Activated CD4-positive, alpha-beta T cell treated with anti-CD3 and anti-CD28 coated beads, Interleukin-2, amount 10 ng/mL, durations not matched to agents 24 days and 14 days (primary cell): ENCODE results near the gene ALDH3B1. TPM values are rescaled to one million over a fixed set of nuclear protein-coding genes. Genes with fewer than 3 reads are reported as not detected.

ENCODE experiments used
- DNase-seq: peaks from one replicate; pipeline ENCODE4 v3.0.0; 2022
- H3K27ac Mint-ChIP-seq: one replicate; pipeline ENCODE4 v1.8.0; 2022; ENCODE audit warnings: mild to moderate bottlenecking, mixed read lengths
- H3K27me3 Mint-ChIP-seq: one replicate; pipeline ENCODE4 v1.8.0; 2022; ENCODE audit warnings: mixed read lengths
- H3K36me3 Mint-ChIP-seq: one replicate; pipeline ENCODE4 v1.8.0; 2022; ENCODE audit warnings: low read depth, mild to moderate bottlenecking, mixed read lengths
- H3K4me1 Mint-ChIP-seq: one replicate; pipeline ENCODE4 v1.8.0; 2021; ENCODE audit warnings: mixed read lengths
- H3K4me3 Mint-ChIP-seq: one replicate; pipeline ENCODE4 v1.8.0; 2022; ENCODE audit warnings: mild to moderate bottlenecking, moderate library complexity, mixed read lengths
- H3K9me3 Mint-ChIP-seq: one replicate; pipeline ENCODE4 v1.8.0; 2021; ENCODE audit warnings: mixed read lengths
- intact Hi-C: fragments of 100-400 bp; cut with micrococcal nuclease; formaldehyde crosslinking; loops from one replicate; pipeline ENCODE4 v1.15.1; 2023
- total RNA-seq: library from RNA; stranded (reverse); gene quantifications from 2 replicates; pipeline ENCODE4 v1.2.3, GENCODE V29; 2022

Gene ALDH3B1
- total RNA-seq, 1 donor from 2014 or later: not detected

DNA sequence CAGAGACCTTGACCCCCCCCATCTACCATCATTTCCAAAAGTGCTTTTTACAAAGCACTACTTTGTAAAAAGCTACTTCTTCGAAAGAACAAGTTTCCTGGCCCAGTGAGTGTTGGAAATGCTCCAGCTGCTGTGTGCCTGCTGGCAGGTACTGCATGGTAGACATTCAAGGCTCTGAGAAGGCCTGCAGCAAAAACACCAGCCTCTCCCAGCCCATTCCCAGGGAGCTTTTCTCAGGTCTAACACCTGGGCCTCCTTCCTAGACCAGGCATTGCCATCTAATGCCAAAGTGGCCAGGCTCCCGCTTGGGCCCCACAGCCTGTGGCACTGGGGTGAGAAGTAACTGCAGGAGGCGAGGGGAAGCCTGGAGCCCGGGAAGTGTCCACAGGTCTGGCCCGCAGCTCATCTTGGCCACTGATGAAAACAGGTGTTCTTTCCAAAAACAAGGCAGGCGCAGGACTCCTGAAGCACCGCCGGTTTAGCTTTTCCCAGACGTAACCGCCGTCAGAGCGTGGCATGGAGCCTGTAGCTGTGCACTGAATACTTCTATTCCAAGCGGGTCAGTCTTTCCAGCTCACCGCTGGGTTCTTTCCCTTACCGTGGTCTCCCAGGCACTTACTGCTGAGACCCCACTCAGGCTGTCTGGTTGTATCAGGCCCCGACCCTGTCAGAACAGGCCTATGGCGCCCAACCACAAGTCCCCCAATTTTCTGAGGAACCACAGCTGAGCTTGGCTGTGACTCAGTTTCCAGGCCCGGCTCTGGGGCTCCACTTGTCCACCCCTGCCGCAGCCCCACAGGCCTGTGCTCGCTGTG is 27.5 kb downstream of the ALDH3B1 start:
- Mint-ChIP-seq H3K27me3 (no peaks in the 10 kb centered on the region), H3K4me3 (peak overlapping the region; percentile 54), H3K9me3 (no peaks in the 10 kb centered on the region), H3K4me1 (peaks cover 21% of the 10 kb centered on the region), H3K27ac (peak overlapping the region; percentile 89), H3K36me3 (peaks cover 4% of the 10 kb centered on the region)
- no peak for DNase-seq
- intact Hi-C loops: loop anchor here (10.0 kb wide), 2 partner anchors 177 to 763 kb away; partner anchors contain the start of gene KMT5B

DNA sequence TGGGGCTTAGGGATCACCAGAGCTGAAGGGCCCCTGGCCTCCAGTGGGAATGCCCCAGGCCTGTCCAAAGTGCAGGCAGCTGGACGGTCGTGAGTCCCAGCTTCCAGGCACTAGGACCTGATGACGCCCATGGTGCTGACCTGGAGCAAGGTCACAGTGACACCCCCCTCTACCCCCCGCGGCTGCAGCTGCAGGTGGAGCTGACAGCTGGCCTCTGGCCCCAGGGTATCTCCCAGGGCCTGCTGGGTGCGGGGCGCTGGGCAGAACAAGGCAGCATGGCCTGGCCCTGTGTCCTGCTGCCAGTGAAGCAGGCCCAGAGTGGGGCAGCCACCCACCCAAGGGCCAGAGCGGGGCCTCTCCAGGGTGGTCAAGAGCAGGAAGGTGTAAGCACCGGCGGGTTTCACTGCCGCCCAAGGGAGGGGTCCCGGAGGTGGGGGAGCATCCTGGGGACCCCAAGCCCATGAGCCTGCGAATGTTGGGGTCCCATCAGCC is 28.1 kb downstream of the ALDH3B1 start:
- H3K27ac Mint-ChIP-seq: peak overlapping the region; percentile 87
- peak overlapping the region; percentile 92 for H3K4me3 Mint-ChIP-seq
- peaks cover 21% of the 10 kb centered on the region for H3K4me1 Mint-ChIP-seq
- H3K9me3 Mint-ChIP-seq: no peaks in the 10 kb centered on the region
- intact Hi-C loops: loop anchor here (10.0 kb wide), 2 partner anchors 177 to 763 kb away; partner anchors contain the start of gene KMT5B
- no peak for DNase-seq
- no peaks in the 10 kb centered on the region for H3K27me3 Mint-ChIP-seq
- peaks cover 4% of the 10 kb centered on the region for H3K36me3 Mint-ChIP-seq

DNA sequence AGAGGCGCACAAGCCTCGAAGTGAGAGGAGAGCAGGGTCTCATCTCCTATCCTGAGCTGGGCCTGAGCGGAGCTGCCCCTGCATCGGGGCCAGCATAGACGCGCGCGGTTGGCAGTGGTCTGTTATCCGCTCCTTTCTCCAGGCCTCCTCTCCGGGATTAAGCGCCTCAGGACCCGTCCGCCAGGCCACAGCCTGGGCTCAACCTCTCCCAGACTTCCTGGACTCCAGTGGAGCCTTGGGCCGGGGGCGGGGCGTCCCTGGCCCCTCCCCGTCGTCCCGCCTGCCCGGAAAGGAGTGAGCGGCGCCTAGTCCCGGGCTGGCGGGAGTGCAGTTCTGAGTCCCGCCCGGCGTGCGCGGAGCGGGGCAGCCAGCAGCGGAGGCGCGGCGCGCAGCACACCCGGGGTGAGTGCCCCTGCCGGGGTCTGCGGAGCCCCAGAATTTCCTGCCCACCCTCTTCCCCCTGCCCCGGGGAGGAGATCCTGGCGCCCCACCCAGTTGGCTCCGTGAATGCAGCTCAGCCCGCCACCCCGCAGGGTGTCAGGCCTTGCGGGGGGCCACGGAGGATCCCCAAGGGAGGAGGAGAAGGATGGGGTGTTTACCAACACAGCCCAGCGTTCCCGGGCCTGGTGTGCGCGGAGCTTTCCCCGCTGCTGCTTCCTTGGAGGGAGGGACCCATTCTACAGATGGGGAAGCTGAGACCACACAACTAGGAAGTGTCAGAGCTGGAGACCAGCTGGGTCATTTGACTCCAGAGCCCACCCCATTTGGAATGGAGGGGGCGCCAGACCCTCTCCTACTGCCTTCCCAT is 28.8 kb downstream of the ALDH3B1 start, which contains the start of gene TCIRG1:
Gene TCIRG1 (plus strand): TSS at position 308 of the 808 bp plus-strand sequence. CDS start 2,247 bp downstream, outside the sequence.
- H3K27me3 Mint-ChIP-seq: no peaks in the 10 kb centered on the region
- H3K4me3 Mint-ChIP-seq: peak within 1 kb of the TSS; percentile 92
- H3K9me3 Mint-ChIP-seq: no peaks in the 10 kb centered on the region
- DNase-seq: peak; percentile 89
- intact Hi-C loops: loop anchor here (10.0 kb wide), 2 partner anchors 176 to 764 kb away; partner anchors contain the start of gene KMT5B
- H3K36me3 Mint-ChIP-seq: peaks cover 1% of the 10 kb centered on the region
- H3K27ac Mint-ChIP-seq: peak within 1 kb of the TSS; percentile 93
- peaks cover 21% of the 10 kb centered on the region for H3K4me1 Mint-ChIP-seq

DNA sequence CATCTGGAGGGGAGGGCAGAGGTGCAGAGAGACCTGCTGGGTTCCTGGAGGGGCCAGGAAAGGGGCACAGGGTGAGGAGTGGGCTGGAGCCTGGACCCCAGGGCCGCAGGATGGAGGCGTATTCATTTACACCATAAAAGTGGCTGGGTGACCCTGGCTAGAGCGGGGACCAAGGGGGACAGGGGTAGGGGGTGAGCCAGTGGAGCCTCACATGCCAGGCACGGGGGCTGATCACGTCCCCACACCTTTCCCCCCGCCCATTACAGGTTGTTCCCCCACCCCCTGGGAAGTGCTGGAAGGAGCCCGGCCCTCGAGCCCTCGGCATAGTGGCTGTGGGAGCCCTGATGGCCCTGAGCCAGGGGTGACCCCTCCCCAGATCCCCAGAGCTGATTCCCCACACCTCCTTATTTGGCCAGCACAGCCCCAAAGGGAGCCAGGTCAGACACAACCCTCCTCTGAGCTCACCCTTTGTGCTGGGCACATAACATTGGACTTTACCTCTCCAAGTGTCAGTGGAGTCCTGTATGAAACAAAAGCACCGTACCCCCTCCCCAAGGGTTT is 29.5 kb downstream of the ALDH3B1 start:
- peak; percentile 67 for DNase-seq

DNA sequence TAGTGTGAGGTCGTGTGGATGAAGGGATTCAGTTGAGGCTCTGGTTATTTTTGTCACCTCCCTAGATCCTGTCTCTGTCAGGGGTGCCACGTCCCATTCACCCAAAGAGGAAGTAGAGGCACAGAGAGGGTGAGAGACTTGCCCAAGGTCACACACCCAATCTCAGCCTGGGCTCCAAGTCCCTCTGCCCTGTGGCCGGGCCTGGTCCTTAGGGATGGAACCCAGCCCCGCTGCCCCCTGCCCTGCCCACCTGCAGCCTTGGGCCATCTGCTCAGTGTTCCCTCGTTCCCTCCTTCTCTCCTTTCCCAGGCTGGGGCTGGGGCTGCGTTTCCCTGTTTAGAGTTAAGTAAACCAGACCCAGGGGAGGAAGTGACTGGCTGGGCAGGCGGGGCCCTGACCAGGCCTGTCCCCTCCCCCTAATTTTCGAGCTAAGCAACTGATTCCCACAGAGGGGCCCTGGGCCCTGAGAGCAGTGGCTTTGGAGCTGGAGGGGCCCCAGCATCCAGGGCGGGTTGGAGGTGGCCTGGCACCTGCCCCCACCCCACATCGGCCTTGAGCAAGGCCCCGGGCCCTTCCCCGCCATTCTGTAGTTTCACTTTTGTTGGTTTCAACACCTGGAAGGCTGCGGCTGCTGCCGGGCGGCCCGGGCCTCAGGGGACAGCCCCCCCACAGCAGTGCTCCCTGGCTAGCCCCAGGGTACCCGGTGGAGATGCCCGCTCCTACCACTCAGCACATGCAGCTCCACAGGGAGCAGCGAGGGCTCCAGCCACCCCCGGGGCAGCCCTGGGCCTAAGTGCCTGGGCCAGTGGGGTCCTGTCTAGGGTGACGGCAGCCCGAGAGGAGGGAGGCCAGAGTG is 30.2 kb downstream of the ALDH3B1 start:
- Mint-ChIP-seq H3K36me3 (peaks cover 6% of the 10 kb centered on the region), H3K9me3 (no peaks in the 10 kb centered on the region), H3K27me3 (no peaks in the 10 kb centered on the region), H3K4me1 (peaks cover 20% of the 10 kb centered on the region), H3K4me3 (peak overlapping the region; percentile 92), H3K27ac (peak overlapping the region; percentile 93)
- intact Hi-C loops: loop anchor here (1.0 kb wide), 1 partner anchor 10 kb away; the partner anchor contains the start of gene NDUFS8
- DNase-seq: peak; percentile 88

More for the DNA sequence above, 29.5 kb downstream of the ALDH3B1 start:
- Mint-ChIP-seq H3K36me3 (peaks cover 4% of the 10 kb centered on the region), H3K27ac (peak overlapping the region; percentile 93), H3K4me1 (peaks cover 21% of the 10 kb centered on the region), H3K27me3 (no peaks in the 10 kb centered on the region), H3K4me3 (peak overlapping the region; percentile 92), H3K9me3 (no peaks in the 10 kb centered on the region)
- intact Hi-C loops: loop anchor here (1.0 to 10.0 kb wide), 3 partner anchors 9 to 765 kb away; partner anchors contain the start of genes KMT5B and NDUFS8

DNA sequence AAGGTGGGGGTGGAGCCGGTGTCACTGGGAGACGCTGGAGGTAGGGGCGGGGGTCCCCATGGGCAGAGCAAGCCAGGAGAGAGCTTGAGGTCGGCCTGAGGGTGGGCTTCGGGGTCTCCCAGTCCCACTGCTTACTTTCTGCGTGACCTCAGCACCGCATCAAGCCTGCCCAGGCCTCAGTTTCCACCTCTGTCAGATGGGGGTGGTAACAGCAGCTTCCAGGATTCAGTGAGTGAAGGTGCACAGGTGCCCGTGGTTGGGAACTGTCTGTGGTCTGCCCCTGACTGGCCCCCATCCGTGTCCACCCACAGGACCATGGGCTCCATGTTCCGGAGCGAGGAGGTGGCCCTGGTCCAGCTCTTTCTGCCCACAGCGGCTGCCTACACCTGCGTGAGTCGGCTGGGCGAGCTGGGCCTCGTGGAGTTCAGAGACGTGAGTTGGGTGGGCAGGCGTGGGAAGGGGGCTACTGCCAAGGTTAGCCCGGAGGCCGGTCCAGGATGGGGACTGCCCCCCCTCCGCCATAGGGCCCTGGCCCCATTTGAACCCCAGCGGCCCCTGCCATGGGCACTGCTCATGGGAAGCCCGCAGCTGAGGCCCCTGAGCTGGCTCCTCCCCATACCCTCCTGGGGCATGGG is 30.9 kb downstream of the ALDH3B1 start:
- intact Hi-C loops: loop anchor here (1.0 kb wide), 1 partner anchor 11 kb away; the partner anchor contains the start of gene NDUFS8
- no peaks in the 10 kb centered on the region for H3K27me3 Mint-ChIP-seq
- no peaks in the 10 kb centered on the region for H3K9me3 Mint-ChIP-seq
- peaks cover 10% of the 10 kb centered on the region for H3K36me3 Mint-ChIP-seq
- peak overlapping the region; percentile 93 for H3K27ac Mint-ChIP-seq
- H3K4me1 Mint-ChIP-seq: peaks cover 19% of the 10 kb centered on the region
- peak overlapping the region; percentile 92 for H3K4me3 Mint-ChIP-seq
- no peak for DNase-seq

DNA sequence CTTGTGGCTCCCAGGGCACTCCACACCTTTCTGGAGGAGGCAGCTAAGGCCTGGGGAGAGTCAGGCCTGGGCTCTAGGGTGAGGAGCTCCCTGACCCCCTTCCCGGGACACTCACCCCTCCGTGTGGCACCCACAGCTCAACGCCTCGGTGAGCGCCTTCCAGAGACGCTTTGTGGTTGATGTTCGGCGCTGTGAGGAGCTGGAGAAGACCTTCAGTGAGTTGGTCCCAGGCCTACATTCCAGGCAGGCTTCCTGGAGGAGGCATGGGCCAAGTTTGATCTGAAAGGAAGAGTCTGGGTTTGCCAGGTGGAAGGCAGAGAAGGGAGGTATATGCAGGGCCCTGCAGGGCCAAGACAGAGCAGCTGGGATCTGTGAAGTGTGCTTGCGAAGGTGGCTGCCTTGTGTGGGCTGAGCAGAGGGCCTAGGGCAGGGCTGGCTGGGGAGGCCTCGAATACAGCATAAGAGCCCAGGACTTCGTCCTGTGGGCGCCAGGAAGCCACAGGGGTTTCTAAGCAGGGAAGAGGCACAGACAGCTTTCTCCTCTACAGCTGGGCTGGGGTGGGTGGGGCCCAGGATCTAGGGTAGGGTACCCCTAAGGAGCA is 31.6 kb downstream of the ALDH3B1 start:
- Mint-ChIP-seq H3K9me3 (no peaks in the 10 kb centered on the region), H3K4me1 (peaks cover 17% of the 10 kb centered on the region), H3K36me3 (peaks cover 11% of the 10 kb centered on the region), H3K27ac (no peak overlapping the region), H3K4me3 (peak overlapping the region; percentile 7), H3K27me3 (no peaks in the 10 kb centered on the region)
- no peak for DNase-seq
- intact Hi-C loops: no loop called here

DNA sequence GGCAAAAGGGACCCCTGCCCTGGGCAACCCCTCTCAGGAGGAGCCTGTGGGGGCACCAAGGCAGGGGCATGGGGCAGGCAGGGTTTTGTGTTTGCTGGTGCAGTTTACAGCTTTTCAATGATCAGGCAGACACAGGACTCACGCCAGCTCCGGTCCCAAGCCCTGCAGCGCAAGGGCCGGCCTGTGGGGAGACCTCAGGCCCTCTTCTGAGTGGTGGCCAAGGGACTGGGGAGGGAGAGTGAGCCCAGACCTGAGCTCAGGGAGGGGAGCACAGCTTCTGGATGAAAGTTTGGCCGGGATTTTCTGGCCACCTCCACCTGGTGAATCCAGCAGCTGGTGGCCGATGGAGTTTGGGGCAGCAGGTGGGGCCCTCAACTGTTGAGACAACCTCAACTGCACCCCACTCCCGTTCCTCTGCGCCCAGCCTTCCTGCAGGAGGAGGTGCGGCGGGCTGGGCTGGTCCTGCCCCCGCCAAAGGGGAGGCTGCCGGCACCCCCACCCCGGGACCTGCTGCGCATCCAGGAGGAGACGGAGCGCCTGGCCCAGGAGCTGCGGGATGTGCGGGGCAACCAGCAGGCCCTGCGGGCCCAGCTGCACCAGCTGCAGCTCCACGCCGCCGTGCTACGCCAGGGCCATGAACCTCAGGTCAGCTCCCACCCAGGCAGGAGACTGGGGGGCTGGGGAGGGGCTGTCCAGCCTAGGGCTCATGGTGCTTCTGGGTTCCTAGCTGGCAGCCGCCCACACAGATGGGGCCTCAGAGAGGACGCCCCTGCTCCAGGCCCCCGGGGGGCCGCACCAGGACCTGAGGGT is 32.3 kb downstream of the ALDH3B1 start:
- intact Hi-C loops: no loop called here
- peaks cover 14% of the 10 kb centered on the region for H3K36me3 Mint-ChIP-seq
- no peaks in the 10 kb centered on the region for H3K9me3 Mint-ChIP-seq
- no peak overlapping the region for H3K27ac Mint-ChIP-seq
- no peaks in the 10 kb centered on the region for H3K27me3 Mint-ChIP-seq
- peaks cover 12% of the 10 kb centered on the region for H3K4me1 Mint-ChIP-seq
- no peak overlapping the region for H3K4me3 Mint-ChIP-seq
- DNase-seq: no peak

DNA sequence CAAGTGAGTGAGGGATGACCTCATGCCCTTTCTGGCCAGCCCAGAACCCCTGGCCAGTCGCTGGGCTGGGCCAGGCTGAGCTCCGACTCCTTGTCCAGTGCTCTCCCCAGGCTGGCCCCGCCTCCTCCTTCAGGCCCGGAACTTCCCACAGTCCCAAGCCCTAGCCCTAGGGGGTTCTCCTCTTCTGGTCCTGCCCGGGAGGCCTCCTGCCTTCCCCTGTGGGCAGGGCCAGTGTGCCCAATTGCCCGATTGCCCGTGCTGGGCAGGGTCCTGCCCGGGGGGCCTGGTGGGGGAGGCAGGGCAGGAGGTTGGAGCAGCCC is 32.9 kb downstream of the ALDH3B1 start:
- Mint-ChIP-seq H3K27me3 (no peaks in the 10 kb centered on the region), H3K36me3 (peaks cover 19% of the 10 kb centered on the region), H3K27ac (no peak overlapping the region), H3K4me3 (no peak overlapping the region), H3K9me3 (no peaks in the 10 kb centered on the region), H3K4me1 (peaks cover 9% of the 10 kb centered on the region)
- no peak for DNase-seq
- intact Hi-C loops: no loop called here

DNA sequence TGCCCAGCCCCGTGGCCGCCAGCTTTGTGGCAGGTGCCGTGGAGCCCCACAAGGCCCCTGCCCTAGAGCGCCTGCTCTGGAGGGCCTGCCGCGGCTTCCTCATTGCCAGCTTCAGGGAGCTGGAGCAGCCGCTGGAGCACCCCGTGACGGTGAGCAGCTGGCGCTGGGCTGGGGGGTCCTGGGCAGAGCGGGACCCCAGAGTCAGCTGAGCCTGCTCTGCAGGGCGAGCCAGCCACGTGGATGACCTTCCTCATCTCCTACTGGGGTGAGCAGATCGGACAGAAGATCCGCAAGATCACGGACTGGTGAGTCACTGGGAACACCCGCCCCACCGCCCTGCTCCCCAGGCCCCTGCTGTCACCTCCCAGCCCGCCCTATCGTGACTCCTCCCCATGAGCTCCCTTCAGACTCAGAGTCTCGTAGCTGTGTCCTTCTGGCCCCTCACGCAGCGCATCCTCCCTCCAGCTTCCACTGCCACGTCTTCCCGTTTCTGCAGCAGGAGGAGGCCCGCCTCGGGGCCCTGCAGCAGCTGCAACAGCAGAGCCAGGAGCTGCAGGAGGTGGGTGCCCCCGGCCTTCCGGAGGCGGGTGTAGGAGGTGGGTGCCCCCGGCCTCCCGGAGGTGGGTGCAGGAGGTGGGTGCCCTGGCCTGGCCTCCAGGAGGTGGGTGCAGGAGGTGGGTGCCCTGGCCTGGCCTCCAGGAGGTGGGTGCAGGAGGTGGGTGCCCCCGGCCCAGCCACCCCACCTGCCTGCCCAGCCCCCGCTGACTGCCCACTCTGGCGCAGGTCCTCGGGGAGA is 33.4 kb downstream of the ALDH3B1 start:
- H3K27ac Mint-ChIP-seq: peak overlapping the region; percentile 41
- H3K4me3 Mint-ChIP-seq: no peak overlapping the region
- H3K9me3 Mint-ChIP-seq: no peaks in the 10 kb centered on the region
- DNase-seq: no peak
- peaks cover 9% of the 10 kb centered on the region for H3K4me1 Mint-ChIP-seq
- intact Hi-C loops: no loop called here
- H3K36me3 Mint-ChIP-seq: peaks cover 21% of the 10 kb centered on the region
- no peaks in the 10 kb centered on the region for H3K27me3 Mint-ChIP-seq
